HUES64 (cell line): ENCODE measurements around the gene CENPF.

ENCODE experiments used
- H3K27ac ChIP-seq: 2 replicates; pipeline ENCODE4 v1.7.0; 2013; ENCODE audit warnings: low read depth, low read length, inconsistent platforms
- H3K27me3 ChIP-seq: 2 replicates; pipeline ENCODE4 v1.6.1; 2013; ENCODE audit warnings: mild to moderate bottlenecking, low read length; ENCODE audit not compliant: insufficient read depth
- H3K36me3 ChIP-seq: 2 replicates; pipeline ENCODE4 v1.6.1; 2013; ENCODE audit warnings: mild to moderate bottlenecking, low read length; ENCODE audit not compliant: insufficient read depth
- H3K4me1 ChIP-seq: 2 replicates; pipeline ENCODE4 v1.6.1; 2013; ENCODE audit warnings: mild to moderate bottlenecking, low read length, moderate library complexity; ENCODE audit not compliant: insufficient read depth
- H3K4me3 ChIP-seq: 2 replicates; pipeline ENCODE4 v1.5.1; 2013; ENCODE audit warnings: mild to moderate bottlenecking, low read length, moderate library complexity
- H3K9ac ChIP-seq: 2 replicates; pipeline ENCODE4 v1.6.1; 2013; ENCODE audit warnings: mild to moderate bottlenecking, low read depth, low read length
- H3K9me3 ChIP-seq: 2 replicates; pipeline ENCODE4 v1.6.1; 2013; ENCODE audit warnings: low read depth, low read length; ENCODE audit not compliant: insufficient read depth
- WGBS: fragments of 150-250, 120-280 bp; methylation state at CpG from one replicate; pipeline ENCODE4 v1.1.7; 2013; ENCODE audit warnings: missing lambda C conversion rate; 5-methylcytosine and 5-hydroxymethylcytosine counted together

CENPF gene

GRCh38 chr1:214688891-214689290 lies 85.9 kb downstream of the CENPF start:
- no peak overlapping the region for H3K4me3 ChIP-seq
- H3K4me1 ChIP-seq = peaks cover 14% of the 10 kb centered on the region
- no peaks in the 10 kb centered on the region for H3K9me3 ChIP-seq
- 88% methylated on average over 3 of the region's 3 CpGs for WGBS
- no peak overlapping the region for H3K9ac ChIP-seq
- no peak overlapping the region for H3K27ac ChIP-seq
- no peaks in the 10 kb centered on the region for H3K36me3 ChIP-seq
- H3K27me3 ChIP-seq = no peaks in the 10 kb centered on the region

- H3K9ac ChIP-seq = no peak overlapping the region
- no peak overlapping the region for H3K4me3 ChIP-seq
- H3K27ac ChIP-seq = no peak overlapping the region
- H3K9me3 ChIP-seq = no peaks in the 10 kb centered on the region
- 87% methylated on average over 4 of the region's 4 CpGs for WGBS
- no peaks in the 10 kb centered on the region for H3K27me3 ChIP-seq
- no peaks in the 10 kb centered on the region for H3K4me1 ChIP-seq
- no peaks in the 10 kb centered on the region for H3K36me3 ChIP-seq
Observed at GRCh38 chr1:214694769-214695168, 91.8 kb downstream of the CENPF start.

- Histone ChIP-seq H3K4me3 (no peak overlapping the region), H3K9ac (no peak overlapping the region), H3K27ac (no peak overlapping the region), H3K9me3 (no peaks in the 10 kb centered on the region), H3K27me3 (no peaks in the 10 kb centered on the region), H3K4me1 (no peaks in the 10 kb centered on the region), H3K36me3 (no peaks in the 10 kb centered on the region)
- no CpG with 5 or more reads among the region's 1 CpG for WGBS
Observed at GRCh38 chr1:214698559-214698958, 95.6 kb downstream of the CENPF start.

- no peaks in the 10 kb centered on the region for H3K4me1 ChIP-seq
- no peaks in the 10 kb centered on the region for H3K27me3 ChIP-seq
- H3K36me3 ChIP-seq = no peaks in the 10 kb centered on the region
- no peak overlapping the region for H3K27ac ChIP-seq
- H3K4me3 ChIP-seq = no peak overlapping the region
- no peak overlapping the region for H3K9ac ChIP-seq
- WGBS = 85% methylated on average over 3 of the region's 4 CpGs
- no peaks in the 10 kb centered on the region for H3K9me3 ChIP-seq
Observed at GRCh38 chr1:214700437-214700836, 97.4 kb downstream of the CENPF start.

GRCh38 chr1:214702556-214702955 lies 99.6 kb downstream of the CENPF start:
- WGBS = 100% methylated on average over 1 of the region's 1 CpG
- H3K36me3 ChIP-seq = no peaks in the 10 kb centered on the region
- no peaks in the 10 kb centered on the region for H3K27me3 ChIP-seq
- no peak overlapping the region for H3K27ac ChIP-seq
- no peak overlapping the region for H3K4me3 ChIP-seq
- no peak overlapping the region for H3K9ac ChIP-seq
- no peaks in the 10 kb centered on the region for H3K4me1 ChIP-seq
- H3K9me3 ChIP-seq = no peaks in the 10 kb centered on the region

- WGBS = 89% methylated on average over 9 of the region's 11 CpGs
- H3K27ac ChIP-seq = no peak overlapping the region
Observed at GRCh38 chr1:214707306-214708087, 104.5 kb downstream of the CENPF start.

GRCh38 chr1:214708321-214708955 lies 105.4 kb downstream of the CENPF start:
- WGBS = 100% methylated on average over 1 of the region's 1 CpG
- H3K36me3 ChIP-seq = no peaks in the 10 kb centered on the region
- no peak overlapping the region for H3K4me3 ChIP-seq
- H3K9ac ChIP-seq = no peak overlapping the region
- no peaks in the 10 kb centered on the region for H3K9me3 ChIP-seq
- H3K27ac ChIP-seq = no peak overlapping the region
- no peaks in the 10 kb centered on the region for H3K4me1 ChIP-seq
- no peaks in the 10 kb centered on the region for H3K27me3 ChIP-seq

More at GRCh38 chr1:214707306-214708087, 104.5 kb downstream of the CENPF start:
- H3K27me3 ChIP-seq = no peaks in the 10 kb centered on the region
- no peak overlapping the region for H3K9ac ChIP-seq
- H3K4me3 ChIP-seq = no peak overlapping the region
- H3K36me3 ChIP-seq = no peaks in the 10 kb centered on the region
- no peaks in the 10 kb centered on the region for H3K4me1 ChIP-seq
- no peaks in the 10 kb centered on the region for H3K9me3 ChIP-seq

GRCh38 chr1:214709241-214709640 lies 106.2 kb downstream of the CENPF start:
- Histone ChIP-seq H3K4me1 (no peaks in the 10 kb centered on the region), H3K27ac (no peak overlapping the region), H3K9me3 (no peaks in the 10 kb centered on the region), H3K36me3 (no peaks in the 10 kb centered on the region), H3K9ac (no peak overlapping the region), H3K27me3 (no peaks in the 10 kb centered on the region), H3K4me3 (no peak overlapping the region)
- 97% methylated on average over 5 of the region's 5 CpGs for WGBS

GRCh38 chr1:214712737-214713136 lies 109.7 kb downstream of the CENPF start:
- H3K9ac ChIP-seq = no peak overlapping the region
- H3K27me3 ChIP-seq = no peaks in the 10 kb centered on the region
- no peaks in the 10 kb centered on the region for H3K9me3 ChIP-seq
- no peaks in the 10 kb centered on the region for H3K36me3 ChIP-seq
- H3K27ac ChIP-seq = no peak overlapping the region
- H3K4me1 ChIP-seq = no peaks in the 10 kb centered on the region
- no peak overlapping the region for H3K4me3 ChIP-seq
- 93% methylated on average over 1 of the region's 2 CpGs for WGBS
